B cell (primary cell): Measurements from ENCODE around the gene CEBPZOS. TPM values are rescaled to one million over a fixed set of nuclear protein-coding genes. Genes with fewer than 3 reads are reported as not detected.
"Not testable (repeated sequence)": the region's sequence is repeated elsewhere in the genome, so short reads cannot be mapped to it uniquely, and the experiment has no call there.

Experiments used
- ATAC-seq: fragments of 200-7000 bp; cut with Tn5 transposase; one replicate; pipeline ENCODE4 v1.10.0; 2021; ENCODE audit warnings: low read depth, mild to moderate bottlenecking, moderate number of reproducible peaks, moderate library complexity
- CTCF ChIA-PET: fragments of 350-600 bp; sonication (Branson Sonifier 250); formaldehyde crosslinking; loops from one replicate; lab custom pipeline; 2021; ENCODE audit warnings: antibody characterized with exemption, inconsistent platforms; lab: Charles Lee
- POLR2A ChIA-PET: fragments of 350-600 bp; sonication (Branson Sonifier 250); formaldehyde crosslinking; loops from one replicate; lab custom pipeline; 2021; ENCODE audit warnings: antibody characterized with exemption; lab: Charles Lee
- DNase-seq: peaks from one replicate; pipeline ENCODE4 v3.0.0; 2013
- H2AFZ ChIP-seq: 2 replicates; pipeline ENCODE4 v1.6.1; 2012; ENCODE audit warnings: mild to moderate bottlenecking, low read depth, low read length; ENCODE audit not compliant: insufficient read depth, poor library complexity, severe bottlenecking
- H3K27ac ChIP-seq, 2 donors: 1 replicate in 1 of 2; 2 replicates in 1 of 2; pipeline ENCODE4 v1.5.1; 2012 to 2013; ENCODE audit warnings: low read length in 2 of 2, mild to moderate bottlenecking in 2 of 2, moderate library complexity in 1 of 2
- H3K27me3 ChIP-seq, 4 experiments: fragments of 200-600 bp in 1 of 4; sonication (generic) in 1 of 4; replicated peaks in 1 of 4; 1 replicate in 2 of 4; 2 replicates in 2 of 4; pipeline versions ENCODE4 v1.6.1 to v1.7.0; 2013 to 2016; ENCODE audit warnings: low read length in 3 of 4, mild to moderate bottlenecking in 2 of 4, mixed read lengths in 1 of 4, moderate library complexity in 1 of 4; ENCODE audit not compliant: insufficient read depth in 4 of 4, control insufficient read depth in 3 of 4; ENCODE audit errors: control extremely low read depth in 1 of 4
- H3K36me3 ChIP-seq, 2 experiments: replicated peaks in 1 of 2; 1 replicate in 1 of 2; 2 replicates in 1 of 2; pipeline versions ENCODE4 v1.6.1 to v1.7.1; 2013; ENCODE audit warnings: low read length in 1 of 2; ENCODE audit not compliant: insufficient read depth in 2 of 2, control insufficient read depth in 1 of 2; ENCODE audit errors: control extremely low read depth in 1 of 2, extremely low read depth in 1 of 2
- H3K4me1 ChIP-seq, 2 donors: fragments of 200-600 bp in 1 of 2; sonication (generic) in 1 of 2; 1 replicate in 1 of 2; 2 replicates in 1 of 2; pipeline versions ENCODE4 v1.5.1 to v1.6.1; 2013 to 2017; ENCODE audit warnings: low read length in 2 of 2; ENCODE audit not compliant: control insufficient read depth in 2 of 2, insufficient read depth in 2 of 2
- H3K4me2 ChIP-seq: replicated peaks from 2 replicates; pipeline ENCODE3; 2012; ENCODE audit warnings: mild to moderate bottlenecking, low read depth, low read length; ENCODE audit not compliant: poor library complexity, severe bottlenecking
- H3K4me3 ChIP-seq, 5 experiments: fragments of 200-600 bp in 1 of 5; sonication (generic) in 1 of 5; 1 replicate in 3 of 5; 2 replicates in 2 of 5; pipeline versions ENCODE4 v1.5.1 to v1.7.0; 2011 to 2016; ENCODE audit warnings: low read length in 4 of 5, mild to moderate bottlenecking in 4 of 5, low read depth in 2 of 5, control low read depth in 1 of 5, moderate library complexity in 1 of 5; ENCODE audit not compliant: insufficient read depth in 1 of 5; ENCODE audit errors: control extremely low read depth in 1 of 5, extremely low read depth in 1 of 5
- H3K79me2 ChIP-seq: fragments of 200-600 bp; sonication (generic); one replicate; pipeline ENCODE4 v1.6.0; 2016; ENCODE audit warnings: low read length; ENCODE audit not compliant: control insufficient read depth, insufficient read depth
- H3K9ac ChIP-seq: fragments of 200-600 bp; sonication (generic); 2 replicates; pipeline ENCODE4 v1.6.1; 2017; ENCODE audit warnings: mild to moderate bottlenecking, low read length, moderate library complexity
- H3K9me3 ChIP-seq, 3 donors: one replicate each; pipeline versions ENCODE4 v1.6.1 to v1.7.1; 2013; ENCODE audit warnings: low read length in 2 of 3; ENCODE audit not compliant: control insufficient read depth in 2 of 3, insufficient read depth in 1 of 3; ENCODE audit errors: control extremely low read depth in 1 of 3
- H4K20me1 ChIP-seq: 2 replicates; pipeline ENCODE4 v1.6.0; 2012; ENCODE audit warnings: mild to moderate bottlenecking, low read length; ENCODE audit not compliant: insufficient read depth, control insufficient read depth, poor library complexity, severe bottlenecking
- H3K27ac Mint-ChIP-seq: one replicate; pipeline ENCODE4 v1.8.0; 2021; ENCODE audit warnings: mixed read lengths
- H3K27me3 Mint-ChIP-seq: one replicate; pipeline ENCODE4 v1.8.0; 2021; ENCODE audit warnings: mixed read lengths
- H3K4me1 Mint-ChIP-seq: one replicate; pipeline ENCODE4 v1.8.0; 2021; ENCODE audit warnings: mixed read lengths
- H3K4me3 Mint-ChIP-seq: one replicate; pipeline ENCODE4 v1.8.0; 2021; ENCODE audit warnings: mixed read lengths
- H3K9me3 Mint-ChIP-seq: one replicate; pipeline ENCODE4 v1.8.0; 2022; ENCODE audit warnings: mixed read lengths; ENCODE audit not compliant: insufficient read depth
- CTCF ChIP-seq: fragments of 200-600 bp; IDR thresholded peaks from one replicate; pipeline ENCODE4 v1.8.0; 2022; ENCODE audit warnings: antibody characterized with exemption, mild to moderate bottlenecking
- EZH2 ChIP-seq: IDR thresholded peaks from 2 replicates; pipeline ENCODE4 v1.6.1; 2012; ENCODE audit warnings: borderline replicate concordance, low read depth, mild to moderate bottlenecking, moderate library complexity, low read length; ENCODE audit not compliant: insufficient read depth, poor library complexity, severe bottlenecking
- WGBS: methylation state at CpG from one replicate; pipeline ENCODE4 v1.1.5; 2013; ENCODE audit warnings: missing lambda C conversion rate; ENCODE audit not compliant: insufficient coverage; 5-methylcytosine and 5-hydroxymethylcytosine counted together
- intact Hi-C: fragments of 100-400 bp; cut with micrococcal nuclease; formaldehyde crosslinking; loops from one replicate; pipeline ENCODE4 v1.10.0; 2022
- polyA plus RNA-seq: library from polyadenylated mRNA; depleted of rRNA; stranded (reverse); fragments of >200 nt; gene quantifications from 2 replicates; pipeline ENCODE4 v1.2.3, GENCODE V29; 2012
- total RNA-seq, 2 donors: library from RNA; stranded (reverse); fragments of 120-200 nt in 1 of 2; gene quantifications; 1 replicate in 1 of 2; 2 replicates in 1 of 2; pipeline versions ENCODE4 v1.2.3 to v1.2.4, GENCODE V29; 2013 to 2022

The CEBPZOS gene
- total and polyA plus RNA-seq, 2 donors (not counting 1 experiment from before 2014, with no cell fraction given): 17.6 to 36.7 TPM

- Histone ChIP-seq H3K27ac (peak overlapping the region in 1 of 2 donors; percentile 51), H3K4me2 (no peak overlapping the region), H3K79me2 (peaks cover 69% of the 10 kb centered on the region), H4K20me1 (no peaks in the 10 kb centered on the region), H3K4me3 (no peak overlapping the region), H3K27me3 (no peaks in the 10 kb centered on the region), H3K9me3 (peaks cover 0 to 5% (median 3%) of the 10 kb centered on the region in 3 donors), H3K4me1 (peaks cover 16 to 17% of the 10 kb centered on the region in 2 donors), H2AFZ (no peak overlapping the region), H3K9ac (no peak overlapping the region), H3K36me3 (peaks cover 9 to 43% of the 10 kb centered on the region in 2 experiments)
- intact Hi-C loops: no loop called here
- Mint-ChIP-seq H3K27ac (peak overlapping the region; percentile 37), H3K4me3 (no peak overlapping the region), H3K4me1 (peaks cover 17% of the 10 kb centered on the region), H3K27me3 (no peaks in the 10 kb centered on the region), H3K9me3 (peaks cover 5% of the 10 kb centered on the region)
- DNase-seq (no peak), ATAC-seq (no peak)
- POLR2A ChIA-PET: no interaction called here
- WGBS: no CpG with 5 or more reads among the region's 1 CpG
- TF ChIP-seq EZH2: no peak
- no peak for TF ChIP-seq CTCF
- CTCF ChIA-PET: no interaction called here
Observed at GRCh38 chr2:37201766-37202165, 5.5 kb downstream of the CEBPZOS start.

DNA sequence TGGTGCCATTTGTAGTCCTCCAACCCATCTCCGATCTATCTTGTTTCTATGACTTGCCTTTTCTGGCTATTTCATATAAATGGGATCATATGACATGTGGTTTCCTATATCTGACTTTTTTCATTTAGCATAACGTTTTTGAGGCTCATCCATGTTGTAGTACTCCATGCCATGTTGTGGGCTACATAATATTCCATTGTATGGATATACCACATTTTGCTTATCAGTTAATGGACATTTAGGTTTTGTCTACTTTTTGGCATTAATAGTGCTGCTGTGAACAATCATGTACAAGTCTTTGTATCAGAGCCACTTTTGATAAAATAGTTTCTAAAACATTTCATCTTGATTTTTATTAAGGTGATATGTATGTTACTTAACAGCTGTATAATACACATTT lies 7.4 kb downstream of the CEBPZOS start:
- TF ChIP-seq EZH2: no peak
- no peak for TF ChIP-seq CTCF
- H3K9me3 ChIP-seq: peaks cover 0 to 5% (median 3%) of the 10 kb centered on the region in 3 donors
- Mint-ChIP-seq H3K9me3 (peaks cover 7% of the 10 kb centered on the region), H3K27me3 (no peaks in the 10 kb centered on the region), H3K4me1 (peaks cover 5% of the 10 kb centered on the region), H3K4me3 (no peak overlapping the region), H3K27ac (no peak overlapping the region)
- CTCF ChIA-PET: interaction anchor here (0.7 kb wide), 1 partner anchor 47 kb away, joined by 4 read pairs; the partner anchor contains the start of gene EIF2AK2
- no peaks in the 10 kb centered on the region for H3K27me3 ChIP-seq
- WGBS: no CpG with 5 or more reads among the region's 2 CpGs
- no peak overlapping the region for H3K27ac ChIP-seq
- no peak for DNase-seq
- H3K36me3 ChIP-seq: peaks cover 14 to 55% of the 10 kb centered on the region in 2 experiments
- H4K20me1 ChIP-seq: no peaks in the 10 kb centered on the region
- H3K4me2 ChIP-seq: no peak overlapping the region
- no peak overlapping the region for H3K4me3 ChIP-seq
- ATAC-seq: no peak
- H3K9ac ChIP-seq: no peak overlapping the region
- no peak overlapping the region for H2AFZ ChIP-seq
- POLR2A ChIA-PET: no interaction called here
- intact Hi-C loops: no loop called here
- H3K79me2 ChIP-seq: peaks cover 65% of the 10 kb centered on the region
- H3K4me1 ChIP-seq: no peaks in the 10 kb centered on the region

- H3K4me1 ChIP-seq, H3K9me3 ChIP-seq, H3K27me3 ChIP-seq, H3K27ac Mint-ChIP-seq, H3K4me2 ChIP-seq, H3K4me1 Mint-ChIP-seq, POLR2A ChIA-PET, intact Hi-C loops, ATAC-seq, DNase-seq, H3K27ac ChIP-seq, H3K9me3 Mint-ChIP-seq, H3K4me3 ChIP-seq, CTCF ChIA-PET, H3K4me3 Mint-ChIP-seq, H2AFZ ChIP-seq, H3K9ac ChIP-seq, H3K27me3 Mint-ChIP-seq, H4K20me1 ChIP-seq: not testable (repeated sequence)
- Histone ChIP-seq H3K36me3 (peaks cover 19 to 69% of the 10 kb centered on the region in 2 experiments), H3K79me2 (peaks cover 50% of the 10 kb centered on the region)
- WGBS: 96% methylated on average over 4 of the region's 8 CpGs
Observed at GRCh38 chr2:37205071-37205661, 8.9 kb downstream of the CEBPZOS start.
